GM10847 (cell line): ENCODE results near the gene SLC29A2.

Experiments
- POLR2A ChIP-seq: IDR thresholded peaks from 2 replicates; pipeline ENCODE4 v1.6.1; 2011; ENCODE audit not compliant: insufficient read length; ENCODE audit errors: extremely low read depth

The SLC29A2 gene

GRCh38 chr11:66317723-66318599, 53.6 kb downstream of the SLC29A2 start:
- no peak for TF ChIP-seq POLR2A

GRCh38 chr11:66317322-66317722, 54.2 kb downstream of the SLC29A2 start:
- peak; percentile 0 for TF ChIP-seq POLR2A

- TF ChIP-seq POLR2A = no peak
Measured at GRCh38 chr11:66316849-66317251, 54.7 kb downstream of the SLC29A2 start, which contains the start of gene CD248. Gene CD248 (minus strand): TSS chr11:66317044. CDS start chr11:66317027, 17 bp downstream.

- no peak for TF ChIP-seq POLR2A
Measured at GRCh38 chr11:66315921-66316811, 55.4 kb downstream of the SLC29A2 start.

GRCh38 chr11:66315498-66315885, 56.1 kb downstream of the SLC29A2 start:
- TF ChIP-seq POLR2A = no peak

- TF ChIP-seq POLR2A = no peak
Measured at GRCh38 chr11:66314561-66315497, 56.7 kb downstream of the SLC29A2 start.

GRCh38 chr11:66314186-66314501, 57.4 kb downstream of the SLC29A2 start:
- no peak for TF ChIP-seq POLR2A

- TF ChIP-seq POLR2A = no peak
Measured at GRCh38 chr11:66313321-66314185, 58.0 kb downstream of the SLC29A2 start.

- peak; percentile 27 for TF ChIP-seq POLR2A
Measured at GRCh38 chr11:66312549-66313320, 58.8 kb downstream of the SLC29A2 start.
